ENCODE data around the gene ABCC3. TPM values are rescaled to one million over a fixed set of nuclear protein-coding genes. Genes with fewer than 3 reads are reported as not detected.

The ABCC3 gene
- total and polyA plus RNA-seq, 8 donors, result 13.6 to 1,043 (median 188) TPM

GRCh38 chr17:50614471-50615051 is 20.1 kb upstream of the ABCC3 start:
- no peak overlapping the region for H3K27ac ChIP-seq
- WGBS, 5 donors, result 62 to 78% (median 74%) methylated on average over 10 to 11 of the region's 11 CpGs
- intact Hi-C loops (cut with DNase I; ENCODE audit: low total_unique reads), result no loop called here

GRCh38 chr17:50615828-50616227 is 18.9 kb upstream of the ABCC3 start:
- Histone ChIP-seq H3K36me3 (no peaks in the 10 kb centered on the region), H3K4me3 (no peak overlapping the region), H3K27me3 (peaks cover 0 to 6% (median 0%) of the 10 kb centered on the region in 3 donors), H3K4me1 (peaks cover 0 to 8% (median 0%) of the 10 kb centered on the region in 4 donors), H3K27ac (no peak overlapping the region), H3K9me3 (no peaks in the 10 kb centered on the region)
- intact Hi-C loops (cut with DNase I; ENCODE audit: low total_unique reads), result no loop called here
- no peak for TF ChIP-seq CTCF (IDR thresholded peaks at IDR 0.05)
- no peak for TF ChIP-seq POLR2AphosphoS5 (IDR thresholded peaks at IDR 0.05)
- TF ChIP-seq EP300 (IDR thresholded peaks at IDR 0.05), result no peak
- no peak for TF ChIP-seq POLR2A (IDR thresholded peaks at IDR 0.05)
- WGBS, 5 donors, result 71 to 83% (median 75%) methylated on average over 7 of the region's 7 CpGs
- DNase-seq, result no peak

More at GRCh38 chr17:50614471-50615051, 20.1 kb upstream of the ABCC3 start:
- Histone ChIP-seq H3K36me3 (no peaks in the 10 kb centered on the region), H3K9me3 (no peaks in the 10 kb centered on the region), H3K4me1 (peaks cover 0 to 8% (median 0%) of the 10 kb centered on the region in 4 donors), H3K27me3 (peaks cover 0 to 10% (median 0%) of the 10 kb centered on the region in 3 donors), H3K4me3 (no peak overlapping the region)
- TF ChIP-seq POLR2A (IDR thresholded peaks at IDR 0.05) (no peak), POLR2AphosphoS5 (IDR thresholded peaks at IDR 0.05) (no peak), CTCF (IDR thresholded peaks at IDR 0.05) (no peak), EP300 (IDR thresholded peaks at IDR 0.05) (no peak)
- no peak for DNase-seq

- peaks cover 0 to 22% (median 0%) of the 10 kb centered on the region in 3 donors for H3K27me3 ChIP-seq
- no peaks in the 10 kb centered on the region for H3K36me3 ChIP-seq
- intact Hi-C loops (cut with DNase I; ENCODE audit: low total_unique reads), result no loop called here
- no peak overlapping the region for H3K27ac ChIP-seq
- no peak for DNase-seq
- H3K4me1 ChIP-seq, result peaks cover 0 to 8% (median 0%) of the 10 kb centered on the region in 4 donors
- TF ChIP-seq POLR2AphosphoS5 (IDR thresholded peaks at IDR 0.05) (no peak), EP300 (IDR thresholded peaks at IDR 0.05) (no peak), POLR2A (IDR thresholded peaks at IDR 0.05) (no peak), CTCF (IDR thresholded peaks at IDR 0.05) (no peak)
- no peaks in the 10 kb centered on the region for H3K9me3 ChIP-seq
- WGBS, 5 donors, result 76 to 83% (median 79%) methylated on average over 3 to 4 of the region's 4 CpGs
- no peak overlapping the region for H3K4me3 ChIP-seq
Observed at GRCh38 chr17:50618300-50618699, 16.4 kb upstream of the ABCC3 start.

- peaks cover 0 to 28% (median 0%) of the 10 kb centered on the region in 3 donors for H3K27me3 ChIP-seq
- H3K9me3 ChIP-seq, result no peaks in the 10 kb centered on the region
- TF ChIP-seq POLR2A (IDR thresholded peaks at IDR 0.05) (no peak), POLR2AphosphoS5 (IDR thresholded peaks at IDR 0.05) (no peak), CTCF (IDR thresholded peaks at IDR 0.05) (no peak), EP300 (IDR thresholded peaks at IDR 0.05) (no peak)
- intact Hi-C loops (cut with DNase I; ENCODE audit: low total_unique reads), result no loop called here
- WGBS, 5 donors, result 73 to 84% (median 77%) methylated on average over 6 to 11 of the region's 11 CpGs
- H3K4me1 ChIP-seq, result peaks cover 0 to 8% (median 0%) of the 10 kb centered on the region in 4 donors
- H3K36me3 ChIP-seq, result no peaks in the 10 kb centered on the region
- H3K4me3 ChIP-seq, result no peak overlapping the region
- DNase-seq, result no peak
- H3K27ac ChIP-seq, result no peak overlapping the region
Observed at GRCh38 chr17:50618941-50619340, 15.7 kb upstream of the ABCC3 start.

Measured in stomach (tissue), 9 donors.